Smooth muscle cell (in vitro differentiated cells): Measurements from ENCODE around the gene STXBP1. TPM values are rescaled to one million over a fixed set of nuclear protein-coding genes. Genes with fewer than 3 reads are reported as not detected.

ENCODE experiments used
- DNase-seq: peaks from one replicate; lab custom pipeline; 2025; ENCODE audit not compliant: unreplicated experiment; lab: John Stamatoyannopoulos, UW
- H2AFZ ChIP-seq: fragments of 200-600 bp; sonication (generic); 2 replicates; pipeline ENCODE4 v1.6.0; 2016; ENCODE audit warnings: antibody characterized with exemption, low read depth, mild to moderate bottlenecking
- H3F3A ChIP-seq: fragments of 200-600 bp; sonication (generic); 2 replicates; pipeline ENCODE4 v1.6.0; 2017; ENCODE audit warnings: antibody characterized with exemption, low read depth
- H3K27ac ChIP-seq: fragments of 200-600 bp; sonication (generic); 2 replicates; pipeline ENCODE4 v1.5.1; 2016; ENCODE audit warnings: low read depth, mild to moderate bottlenecking
- H3K27me3 ChIP-seq: fragments of 200-600 bp; sonication (generic); 2 replicates; pipeline ENCODE4 v1.6.1; 2016; ENCODE audit warnings: low read depth, mild to moderate bottlenecking
- H3K36me3 ChIP-seq: fragments of 200-600 bp; sonication (generic); 2 replicates; pipeline ENCODE4 v1.5.1; 2016; ENCODE audit warnings: low read depth
- H3K4me1 ChIP-seq: fragments of 200-600 bp; sonication (generic); 2 replicates; pipeline ENCODE4 v1.5.1; 2016; ENCODE audit warnings: low read depth
- H3K4me2 ChIP-seq: fragments of 200-600 bp; sonication (generic); 2 replicates; pipeline ENCODE4 v1.6.0; 2016; ENCODE audit warnings: mild to moderate bottlenecking
- H3K4me3 ChIP-seq: fragments of 200-600 bp; sonication (generic); 2 replicates; pipeline ENCODE4 v1.5.1; 2016; ENCODE audit warnings: mild to moderate bottlenecking
- H3K79me2 ChIP-seq: fragments of 200-600 bp; sonication (generic); 2 replicates; pipeline ENCODE4 v1.6.0; 2016; ENCODE audit warnings: low read depth, mild to moderate bottlenecking
- H3K9ac ChIP-seq: fragments of 200-600 bp; sonication (generic); 2 replicates; pipeline ENCODE4 v1.6.0; 2016; ENCODE audit warnings: low read depth
- H3K9me3 ChIP-seq: fragments of 200-600 bp; sonication (generic); replicated peaks from 2 replicates; pipeline ENCODE4 v1.5.1; 2016; ENCODE audit warnings: low read depth
- H4K20me1 ChIP-seq: fragments of 200-600 bp; sonication (generic); 2 replicates; pipeline ENCODE4 v1.6.0; 2016; ENCODE audit warnings: low read depth
- CTCF ChIP-seq: fragments of 200-600 bp; sonication (generic); IDR thresholded peaks from 2 replicates; pipeline ENCODE4 v1.5.1; 2017; ENCODE audit warnings: borderline replicate concordance, mild to moderate bottlenecking, antibody characterized with exemption; ENCODE audit not compliant: insufficient read depth, poor library complexity, severe bottlenecking
- WGBS: methylation state at CpG from one replicate; pipeline ENCODE4 v1.1.7; 2016; ENCODE audit warnings: low lambda C conversion rate; 5-methylcytosine and 5-hydroxymethylcytosine counted together
- polyA plus RNA-seq: library from polyadenylated mRNA; unstranded; fragments of >200 nt; fragmentation: Nextera tagmentation; extraction: Ambion mirVana; gene quantifications from 2 replicates; pipeline ENCODE4 v1.2.1, GENCODE V29; 2016
- total RNA-seq: library from RNA; depleted of rRNA; stranded (reverse); fragments of >200 nt; gene quantifications from 2 replicates; pipeline ENCODE4 v1.2.3, GENCODE V29; 2014

STXBP1 gene
- total and polyA plus RNA-seq, 2 experiments from 2014 or later = 22.4 to 22.8 TPM

GRCh38 chr9:127707766-127708165, 95.7 kb downstream of the STXBP1 start:
- TF ChIP-seq CTCF = no peak
- Histone ChIP-seq H3F3A (no peaks in the 10 kb centered on the region), H3K27ac (no peak overlapping the region), H3K36me3 (no peaks in the 10 kb centered on the region), H3K4me1 (peaks cover 7% of the 10 kb centered on the region), H3K9ac (no peak overlapping the region), H3K27me3 (no peaks in the 10 kb centered on the region), H3K9me3 (no peaks in the 10 kb centered on the region), H2AFZ (no peak overlapping the region), H3K4me2 (no peak overlapping the region), H3K79me2 (no peaks in the 10 kb centered on the region), H4K20me1 (no peaks in the 10 kb centered on the region), H3K4me3 (no peak overlapping the region)
- 55% methylated on average over 5 of the region's 5 CpGs for whole genome bisulfite sequencing
- no peak for DNase-seq

GRCh38 chr9:127708952-127709587, 97.0 kb downstream of the STXBP1 start:
- Histone ChIP-seq H3K9ac (no peak overlapping the region), H3K4me2 (no peak overlapping the region), H3K27me3 (no peaks in the 10 kb centered on the region), H3K9me3 (no peaks in the 10 kb centered on the region), H3K4me1 (peaks cover 7% of the 10 kb centered on the region), H3K27ac (no peak overlapping the region), H3K4me3 (no peak overlapping the region), H4K20me1 (no peaks in the 10 kb centered on the region), H3F3A (no peaks in the 10 kb centered on the region), H3K79me2 (no peaks in the 10 kb centered on the region), H2AFZ (no peak overlapping the region), H3K36me3 (no peaks in the 10 kb centered on the region)
- no peak for TF ChIP-seq CTCF
- 96% methylated on average over 8 of the region's 8 CpGs for WGBS
- DNase-seq = no peak

- no peak for TF ChIP-seq CTCF
- Histone ChIP-seq H3K9me3 (no peaks in the 10 kb centered on the region), H3K4me3 (no peak overlapping the region), H3K4me1 (peaks cover 11% of the 10 kb centered on the region), H3K9ac (no peak overlapping the region), H3K27me3 (no peaks in the 10 kb centered on the region), H3K36me3 (no peaks in the 10 kb centered on the region), H3K79me2 (no peaks in the 10 kb centered on the region), H4K20me1 (no peaks in the 10 kb centered on the region), H3K4me2 (no peak overlapping the region), H2AFZ (no peak overlapping the region), H3K27ac (no peak overlapping the region), H3F3A (no peaks in the 10 kb centered on the region)
- DNase-seq = no peak
- WGBS = 94% methylated on average over 10 of the region's 10 CpGs
Observed at GRCh38 chr9:127710204-127710783, 98.2 kb downstream of the STXBP1 start.

GRCh38 chr9:127711226-127711701, 99.2 kb downstream of the STXBP1 start:
- no peaks in the 10 kb centered on the region for H4K20me1 ChIP-seq

More at GRCh38 chr9:127711226-127711701, 99.2 kb downstream of the STXBP1 start:
- Histone ChIP-seq H3K4me2 (no peak overlapping the region), H3F3A (no peaks in the 10 kb centered on the region), H3K4me3 (no peak overlapping the region), H3K9me3 (no peaks in the 10 kb centered on the region), H3K4me1 (peaks cover 11% of the 10 kb centered on the region), H3K36me3 (no peaks in the 10 kb centered on the region), H3K27ac (no peak overlapping the region), H3K9ac (no peak overlapping the region), H2AFZ (no peak overlapping the region), H3K79me2 (no peaks in the 10 kb centered on the region), H3K27me3 (no peaks in the 10 kb centered on the region)
- TF ChIP-seq CTCF = no peak
- DNase-seq = no peak
- 96% methylated on average over 9 of the region's 9 CpGs for WGBS
